GM12878 (cell line): ENCODE data around the gene SHISA6. TPM values are rescaled to one million over a fixed set of nuclear protein-coding genes. Genes with fewer than 3 reads are reported as not detected.

Experiments
- ATAC-seq: fragments of 200-7000 bp; cut with Tn5 transposase; 3 replicates; pipeline ENCODE4 v1.9.1; 2020; ENCODE audit warnings: mild to moderate bottlenecking, moderate library complexity
- BruUV-seq: library from RNA; stranded (reverse); fragments of 400-500 nt; replicated peaks from 2 replicates; lab custom pipeline; 2021; lab: Mats Ljungman, UMichigan
- CTCF ChIA-PET: fragments of 300-600 bp; sonication (Branson Sonifier 250); formaldehyde crosslinking; extraction: SDS; loops from one replicate; lab custom pipeline; 2021; ENCODE audit warnings: inconsistent platforms; lab: Yijun Ruan, JAX
- POLR2A ChIA-PET: fragments of 350-600 bp; formaldehyde crosslinking; extraction: SDS; loops from one replicate; lab custom pipeline; 2021; ENCODE audit warnings: inconsistent platforms; lab: Charles Lee
- RAD21 ChIA-PET: fragments of 300-600 bp; sonication (Branson Sonifier 250); formaldehyde crosslinking; loops from one replicate; lab custom pipeline; 2023; ENCODE audit warnings: antibody characterized with exemption; ENCODE audit not compliant: unreplicated experiment; lab: Charles Lee
- SMC1A ChIA-PET: fragments of 300-600 bp; sonication (Branson Sonifier 250); formaldehyde crosslinking; loops from one replicate; lab custom pipeline; 2023; ENCODE audit not compliant: unreplicated experiment, uncharacterized antibody; lab: Charles Lee
- DNase-seq: peaks from one replicate; pipeline ENCODE4 v3.0.0-alpha.2; 2011; ENCODE audit warnings: low read depth, low spot score
- FAIRE-seq: peaks from 3 replicates; lab custom pipeline; 2011; peaks lifted over from hg19 to GRCh38; lab: Jason Lieb, UNC
- H2AFZ ChIP-seq: 2 replicates; pipeline ENCODE4 v1.6.0; 2011; ENCODE audit warnings: low read depth, low read length, control low read depth; ENCODE audit not compliant: control insufficient read depth
- H3K27ac ChIP-seq: 2 replicates; pipeline ENCODE4 v1.5.1; 2011; ENCODE audit warnings: control low read depth; ENCODE audit not compliant: control insufficient read depth, insufficient read depth
- H3K27me3 ChIP-seq, 2 experiments: replicated peaks in 1 of 2; 2 replicates each; pipeline versions ENCODE4 v1.6.0 to v1.6.1; 2011; ENCODE audit warnings: low read length in 1 of 2; ENCODE audit not compliant: control insufficient read depth in 2 of 2, insufficient read depth in 2 of 2
- H3K36me3 ChIP-seq, 2 experiments: 2 replicates each; pipeline ENCODE4 v1.5.1; 2011; ENCODE audit warnings: low read length in 1 of 2; ENCODE audit not compliant: control insufficient read depth in 2 of 2, insufficient read depth in 2 of 2
- H3K4me1 ChIP-seq: 2 replicates; pipeline ENCODE4 v1.6.1; 2011; ENCODE audit warnings: mild to moderate bottlenecking, low read length, moderate library complexity, mixed read lengths; ENCODE audit not compliant: control insufficient read depth, insufficient read depth
- H3K4me2 ChIP-seq: 2 replicates; pipeline ENCODE4 v1.6.0; 2011; ENCODE audit warnings: control low read depth; ENCODE audit not compliant: control insufficient read depth, insufficient read depth
- H3K4me3 ChIP-seq: fragments of 200-600 bp; sonication (generic); 2 replicates; pipeline ENCODE4 v1.5.1; 2016
- H3K79me2 ChIP-seq: 2 replicates; pipeline ENCODE4 v1.6.0; 2011; ENCODE audit warnings: low read length; ENCODE audit not compliant: control insufficient read depth, insufficient read depth
- H3K9ac ChIP-seq: 2 replicates; pipeline ENCODE4 v1.8.0; 2011; ENCODE audit warnings: low read length, control low read depth, mixed read lengths; ENCODE audit not compliant: control insufficient read depth, insufficient read depth
- H3K9me3 ChIP-seq: replicated peaks from 3 replicates; pipeline ENCODE4 v1.5.1; 2011; ENCODE audit warnings: mild to moderate bottlenecking, low read length; ENCODE audit not compliant: control insufficient read depth, insufficient read depth
- H4K20me1 ChIP-seq: 2 replicates; pipeline ENCODE4 v1.6.0; 2011; ENCODE audit not compliant: control insufficient read depth, insufficient read depth
- HCFC1 ChIP-seq: fragments of 150-350 bp; IDR thresholded peaks from 2 replicates; pipeline ENCODE4 v1.6.1; 2014; ENCODE audit warnings: low read length
- NFYB ChIP-seq: IDR thresholded peaks from 2 replicates; pipeline ENCODE4 v1.6.1; 2011; ENCODE audit warnings: low read depth, mild to moderate bottlenecking, low read length, improper control_type of control experiment, moderate library complexity; ENCODE audit not compliant: insufficient read depth
- RCOR1 ChIP-seq: conservative IDR thresholded peaks from 2 replicates; pipeline ENCODE4 v1.6.1; 2012; ENCODE audit warnings: low read depth, low read length, improper control_type of control experiment
- SMAD1 ChIP-seq: fragments of 450-650 bp; IDR thresholded peaks from 2 replicates; pipeline ENCODE4 v1.6.1; 2018; ENCODE audit warnings: mild to moderate bottlenecking, low read depth; ENCODE audit not compliant: partially characterized antibody
- SP1 ChIP-seq: IDR thresholded peaks from one replicate; pipeline ENCODE4 v1.6.1; 2011; ENCODE audit warnings: low read depth, low read length
- SUPT20H ChIP-seq: IDR thresholded peaks from 2 replicates; pipeline ENCODE4 v1.6.1; 2011; ENCODE audit warnings: low read depth, mild to moderate bottlenecking, low read length, moderate library complexity, borderline replicate concordance; ENCODE audit not compliant: control insufficient read depth
- YY1 ChIP-seq: IDR thresholded peaks from 2 replicates; pipeline ENCODE4 v1.6.1; 2011; ENCODE audit warnings: low read depth, mild to moderate bottlenecking, low read length
- ZNF24 ChIP-seq: fragments of 450-650 bp; IDR thresholded peaks from 2 replicates; pipeline ENCODE4 v1.6.1; 2017; ENCODE audit warnings: antibody characterized with exemption, mild to moderate bottlenecking
- WGBS: methylation state at CpG from one replicate; pipeline ENCODE4 v1.1.6; 2016; ENCODE audit warnings: low lambda C conversion rate; ENCODE audit not compliant: insufficient replicate concordance, insufficient coverage; ENCODE audit errors: missing lambda C conversion rate; 5-methylcytosine and 5-hydroxymethylcytosine counted together
- in situ Hi-C: fragments of 300-500 bp; cut with MboI; formaldehyde crosslinking; loops from 9 replicates; pipeline ENCODE4 v1.14.3; 2018; ENCODE audit warnings: mixed read lengths
- intact Hi-C: fragments of 100-400 bp; cut with micrococcal nuclease; formaldehyde crosslinking; loops from one replicate; pipeline ENCODE4 v1.14.2; 2022; ENCODE audit not compliant: unreplicated experiment
- polyA plus RNA-seq, 11 experiments: library from polyadenylated mRNA; depleted of rRNA in 4 of 11; unstranded in 6 of 11; stranded (reverse) in 5 of 11; fragments of >200 nt; fragmentation: Nextera tagmentation in 4 of 11; fragmentation: Illumina TruSeq in 1 of 11; extraction: Ambion mirVana in 4 of 11; extraction: Trizol in 1 of 11; gene quantifications; 1 replicate in 1 of 11; 2 replicates in 10 of 11; pipeline versions ENCODE4 v1.2.1 to v1.2.3, GENCODE V29; 2011 to 2016; ENCODE audit warnings: inconsistent platforms in 2 of 11, missing spikeins in 2 of 11, low read depth in 1 of 11
- total RNA-seq, 4 experiments: library from RNA; depleted of rRNA in 3 of 4; stranded (reverse); fragments of >200 nt in 3 of 4; fragmentation: Illumina TruSeq in 1 of 4; extraction: Trizol in 1 of 4; gene quantifications; 2 replicates each; pipeline versions ENCODE4 v1.2.1 to v1.2.3, GENCODE V29; 2013 to 2021
- TF ChIP-seq, protein P1 (sequence below): fragments of 450-650 bp; IDR thresholded peaks from 2 replicates; pipeline ENCODE4 v1.6.1; 2017; ENCODE audit warnings: antibody characterized with exemption, mild to moderate bottlenecking, moderate library complexity
- TF ChIP-seq, protein P2 (sequence below): IDR thresholded peaks from 2 replicates; pipeline ENCODE4 v1.6.1; 2011; ENCODE audit warnings: mild to moderate bottlenecking, low read depth, low read length, moderate library complexity; ENCODE audit not compliant: insufficient replicate concordance
- TF ChIP-seq, protein P3 (sequence below): fragments of 450-650 bp; formaldehyde crosslinking; IDR thresholded peaks from 2 replicates; pipeline ENCODE4 v1.4.0; 2022; ENCODE audit warnings: mild to moderate bottlenecking, moderate library complexity
- TF ChIP-seq, protein P4 (sequence below): fragments of 450-650 bp; IDR thresholded peaks from 2 replicates; pipeline ENCODE4 v1.6.1; 2017; ENCODE audit warnings: mild to moderate bottlenecking, moderate library complexity

Gene SHISA6
- total and polyA plus RNA-seq, 10 of the 15 experiments (the other 5 are each of a cell fraction or from before 2014, with no cell fraction given) = not detected

DNA sequence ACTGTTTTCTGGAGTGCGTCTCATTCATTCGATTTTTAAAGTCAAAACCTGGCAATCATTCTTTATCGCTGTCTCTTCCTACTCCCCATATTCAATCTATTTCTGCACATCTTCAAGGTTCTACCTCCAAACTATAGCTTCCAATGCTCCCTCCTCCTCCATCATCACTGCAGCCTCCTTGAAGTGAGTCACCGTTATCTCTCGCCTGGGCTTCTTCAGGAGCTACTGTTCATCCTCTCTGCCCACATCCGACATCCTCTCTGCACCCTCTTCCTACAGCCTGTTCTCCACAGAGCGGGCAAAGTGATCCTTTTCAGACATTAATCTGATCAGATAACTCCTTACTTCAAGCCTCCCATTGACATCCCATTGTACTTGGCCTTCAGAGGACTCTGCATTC lies 213.1 kb downstream of the SHISA6 start (continued):
- TF ChIP-seq, protein P1, sequence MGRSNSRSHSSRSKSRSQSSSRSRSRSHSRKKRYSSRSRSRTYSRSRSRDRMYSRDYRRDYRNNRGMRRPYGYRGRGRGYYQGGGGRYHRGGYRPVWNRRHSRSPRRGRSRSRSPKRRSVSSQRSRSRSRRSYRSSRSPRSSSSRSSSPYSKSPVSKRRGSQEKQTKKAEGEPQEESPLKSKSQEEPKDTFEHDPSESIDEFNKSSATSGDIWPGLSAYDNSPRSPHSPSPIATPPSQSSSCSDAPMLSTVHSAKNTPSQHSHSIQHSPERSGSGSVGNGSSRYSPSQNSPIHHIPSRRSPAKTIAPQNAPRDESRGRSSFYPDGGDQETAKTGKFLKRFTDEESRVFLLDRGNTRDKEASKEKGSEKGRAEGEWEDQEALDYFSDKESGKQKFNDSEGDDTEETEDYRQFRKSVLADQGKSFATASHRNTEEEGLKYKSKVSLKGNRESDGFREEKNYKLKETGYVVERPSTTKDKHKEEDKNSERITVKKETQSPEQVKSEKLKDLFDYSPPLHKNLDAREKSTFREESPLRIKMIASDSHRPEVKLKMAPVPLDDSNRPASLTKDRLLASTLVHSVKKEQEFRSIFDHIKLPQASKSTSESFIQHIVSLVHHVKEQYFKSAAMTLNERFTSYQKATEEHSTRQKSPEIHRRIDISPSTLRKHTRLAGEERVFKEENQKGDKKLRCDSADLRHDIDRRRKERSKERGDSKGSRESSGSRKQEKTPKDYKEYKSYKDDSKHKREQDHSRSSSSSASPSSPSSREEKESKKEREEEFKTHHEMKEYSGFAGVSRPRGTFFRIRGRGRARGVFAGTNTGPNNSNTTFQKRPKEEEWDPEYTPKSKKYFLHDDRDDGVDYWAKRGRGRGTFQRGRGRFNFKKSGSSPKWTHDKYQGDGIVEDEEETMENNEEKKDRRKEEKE = no peak
- TF ChIP-seq SP1 (no peak), YY1 (no peak), RCOR1 (no peak), HCFC1 (no peak)
- TF ChIP-seq, all 136 proteins: peak for 0

DNA sequence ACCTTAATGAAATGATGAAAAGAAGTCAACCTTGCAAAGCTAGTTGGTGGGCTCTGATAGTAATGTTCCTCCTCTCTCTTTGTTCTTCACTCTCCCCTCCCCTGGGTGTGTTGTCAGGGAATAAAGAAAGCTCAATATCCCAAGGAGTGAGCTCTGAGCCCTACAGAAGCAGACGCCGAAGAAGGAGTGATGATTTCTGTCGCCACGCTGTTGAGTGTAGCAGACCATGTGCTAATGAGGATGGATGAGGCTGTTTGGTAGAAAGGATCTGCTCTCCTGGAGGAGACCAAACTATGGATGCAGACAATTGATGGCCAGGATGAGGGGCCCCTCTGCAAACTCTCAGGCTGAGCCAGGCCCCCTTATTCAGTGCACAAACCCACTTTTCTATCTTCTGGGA lies 217.3 kb downstream of the SHISA6 start:
- Histone ChIP-seq H3K4me2 (no peak overlapping the region), H4K20me1 (no peaks in the 10 kb centered on the region), H3K4me1 (no peaks in the 10 kb centered on the region), H3K27me3 (no peaks in the 10 kb centered on the region), H3K79me2 (no peaks in the 10 kb centered on the region), H2AFZ (no peak overlapping the region), H3K9me3 (no peaks in the 10 kb centered on the region; the same call in 2 of the 3 replicates), H3K9ac (no peak overlapping the region), H3K4me3 (no peak overlapping the region), H3K27ac (no peak overlapping the region), H3K36me3 (no peaks in the 10 kb centered on the region)
- ChIA-PET POLR2A (no interaction called here), CTCF (no interaction called here), RAD21 (no interaction called here), SMC1A (no interaction called here)
- DNase-seq (no peak), ATAC-seq (no peak), FAIRE-seq (no peak)
- BruUV-seq = no TSS peak
- in situ Hi-C loops = no loop called here
- intact Hi-C loops = no loop called here
- WGBS = 5% methylated on average over 4 of the region's 4 CpGs
- no peak for TF ChIP-seq SUPT20H
- TF ChIP-seq, protein P2, sequence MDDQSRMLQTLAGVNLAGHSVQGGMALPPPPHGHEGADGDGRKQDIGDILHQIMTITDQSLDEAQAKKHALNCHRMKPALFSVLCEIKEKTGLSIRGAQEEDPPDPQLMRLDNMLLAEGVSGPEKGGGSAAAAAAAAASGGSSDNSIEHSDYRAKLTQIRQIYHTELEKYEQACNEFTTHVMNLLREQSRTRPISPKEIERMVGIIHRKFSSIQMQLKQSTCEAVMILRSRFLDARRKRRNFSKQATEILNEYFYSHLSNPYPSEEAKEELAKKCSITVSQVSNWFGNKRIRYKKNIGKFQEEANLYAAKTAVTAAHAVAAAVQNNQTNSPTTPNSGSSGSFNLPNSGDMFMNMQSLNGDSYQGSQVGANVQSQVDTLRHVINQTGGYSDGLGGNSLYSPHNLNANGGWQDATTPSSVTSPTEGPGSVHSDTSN = no peak
- no peak for TF ChIP-seq NFYB
- no peak for TF ChIP-seq SMAD1
- TF ChIP-seq ZNF24 = no peak
- TF ChIP-seq, protein P3, sequence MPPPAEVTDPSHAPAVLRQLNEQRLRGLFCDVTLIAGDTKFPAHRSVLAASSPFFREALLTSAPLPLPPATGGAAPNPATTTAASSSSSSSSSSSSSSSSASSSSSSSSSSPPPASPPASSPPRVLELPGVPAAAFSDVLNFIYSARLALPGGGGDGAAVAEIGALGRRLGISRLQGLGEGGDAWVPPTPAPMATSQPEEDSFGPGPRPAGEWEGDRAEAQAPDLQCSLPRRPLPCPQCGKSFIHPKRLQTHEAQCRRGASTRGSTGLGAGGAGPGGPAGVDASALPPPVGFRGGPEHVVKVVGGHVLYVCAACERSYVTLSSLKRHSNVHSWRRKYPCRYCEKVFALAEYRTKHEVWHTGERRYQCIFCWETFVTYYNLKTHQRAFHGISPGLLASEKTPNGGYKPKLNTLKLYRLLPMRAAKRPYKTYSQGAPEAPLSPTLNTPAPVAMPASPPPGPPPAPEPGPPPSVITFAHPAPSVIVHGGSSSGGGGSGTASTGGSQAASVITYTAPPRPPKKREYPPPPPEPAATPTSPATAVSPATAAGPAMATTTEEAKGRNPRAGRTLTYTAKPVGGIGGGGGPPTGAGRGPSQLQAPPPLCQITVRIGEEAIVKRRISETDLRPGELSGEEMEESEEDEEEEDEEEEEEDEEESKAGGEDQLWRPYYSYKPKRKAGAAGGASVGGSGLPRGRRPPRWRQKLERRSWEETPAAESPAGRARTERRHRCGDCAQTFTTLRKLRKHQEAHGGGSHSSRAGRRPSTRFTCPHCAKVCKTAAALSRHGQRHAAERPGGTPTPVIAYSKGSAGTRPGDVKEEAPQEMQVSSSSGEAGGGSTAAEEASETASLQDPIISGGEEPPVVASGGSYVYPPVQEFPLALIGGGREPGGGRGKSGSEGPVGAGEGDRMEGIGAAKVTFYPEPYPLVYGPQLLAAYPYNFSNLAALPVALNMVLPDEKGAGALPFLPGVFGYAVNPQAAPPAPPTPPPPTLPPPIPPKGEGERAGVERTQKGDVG = no peak
- TF ChIP-seq, protein P4, sequence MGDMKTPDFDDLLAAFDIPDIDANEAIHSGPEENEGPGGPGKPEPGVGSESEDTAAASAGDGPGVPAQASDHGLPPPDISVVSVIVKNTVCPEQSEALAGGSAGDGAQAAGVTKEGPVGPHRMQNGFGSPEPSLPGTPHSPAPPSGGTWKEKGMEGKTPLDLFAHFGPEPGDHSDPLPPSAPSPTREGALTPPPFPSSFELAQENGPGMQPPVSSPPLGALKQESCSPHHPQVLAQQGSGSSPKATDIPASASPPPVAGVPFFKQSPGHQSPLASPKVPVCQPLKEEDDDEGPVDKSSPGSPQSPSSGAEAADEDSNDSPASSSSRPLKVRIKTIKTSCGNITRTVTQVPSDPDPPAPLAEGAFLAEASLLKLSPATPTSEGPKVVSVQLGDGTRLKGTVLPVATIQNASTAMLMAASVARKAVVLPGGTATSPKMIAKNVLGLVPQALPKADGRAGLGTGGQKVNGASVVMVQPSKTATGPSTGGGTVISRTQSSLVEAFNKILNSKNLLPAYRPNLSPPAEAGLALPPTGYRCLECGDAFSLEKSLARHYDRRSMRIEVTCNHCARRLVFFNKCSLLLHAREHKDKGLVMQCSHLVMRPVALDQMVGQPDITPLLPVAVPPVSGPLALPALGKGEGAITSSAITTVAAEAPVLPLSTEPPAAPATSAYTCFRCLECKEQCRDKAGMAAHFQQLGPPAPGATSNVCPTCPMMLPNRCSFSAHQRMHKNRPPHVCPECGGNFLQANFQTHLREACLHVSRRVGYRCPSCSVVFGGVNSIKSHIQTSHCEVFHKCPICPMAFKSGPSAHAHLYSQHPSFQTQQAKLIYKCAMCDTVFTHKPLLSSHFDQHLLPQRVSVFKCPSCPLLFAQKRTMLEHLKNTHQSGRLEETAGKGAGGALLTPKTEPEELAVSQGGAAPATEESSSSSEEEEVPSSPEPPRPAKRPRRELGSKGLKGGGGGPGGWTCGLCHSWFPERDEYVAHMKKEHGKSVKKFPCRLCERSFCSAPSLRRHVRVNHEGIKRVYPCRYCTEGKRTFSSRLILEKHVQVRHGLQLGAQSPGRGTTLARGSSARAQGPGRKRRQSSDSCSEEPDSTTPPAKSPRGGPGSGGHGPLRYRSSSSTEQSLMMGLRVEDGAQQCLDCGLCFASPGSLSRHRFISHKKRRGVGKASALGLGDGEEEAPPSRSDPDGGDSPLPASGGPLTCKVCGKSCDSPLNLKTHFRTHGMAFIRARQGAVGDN = no peak
